Neural crest cell (in vitro differentiated cells): Measurements from ENCODE around the gene MYCT1. TPM values are rescaled to one million over a fixed set of nuclear protein-coding genes. Genes with fewer than 3 reads are reported as not detected.
"Not testable (repeated sequence)": the region's sequence is repeated elsewhere in the genome, so short reads cannot be mapped to it uniquely, and the experiment has no call there.

Source experiments
- DNase-seq: peaks from one replicate; pipeline ENCODE4 v3.0.0; 2021; ENCODE audit warnings: low read depth, mixed read lengths, low spot score
- H3K27ac Mint-ChIP-seq: one replicate; pipeline ENCODE4 v1.8.0; 2021; ENCODE audit warnings: mild to moderate bottlenecking, mixed read lengths; ENCODE audit not compliant: unreplicated experiment
- H3K27me3 Mint-ChIP-seq: 2 replicates; pipeline ENCODE4 v1.8.0; 2021; ENCODE audit warnings: low read depth, mild to moderate bottlenecking, mixed read lengths
- H3K36me3 Mint-ChIP-seq: 2 replicates; pipeline ENCODE4 v1.8.0; 2021; ENCODE audit warnings: low read depth, mild to moderate bottlenecking, mixed read lengths
- H3K4me1 Mint-ChIP-seq: 2 replicates; pipeline ENCODE4 v1.8.0; 2021; ENCODE audit warnings: mixed read lengths
- H3K4me3 Mint-ChIP-seq: one replicate; pipeline ENCODE4 v1.8.0; 2021; ENCODE audit warnings: mild to moderate bottlenecking, mixed read lengths
- H3K9me3 Mint-ChIP-seq: 2 replicates; pipeline ENCODE4 v1.8.0; 2021; ENCODE audit warnings: mixed read lengths
- total RNA-seq: library from RNA; stranded (reverse); gene quantifications from 2 replicates; pipeline ENCODE4 v1.2.1, GENCODE V29; 2021
- TF ChIP-seq, protein P1 (sequence below): fragments of 200-600 bp; sonication (generic); conservative IDR thresholded peaks from 2 replicates; pipeline ENCODE4 v1.5.0; 2021; ENCODE audit warnings: antibody characterized with exemption, mild to moderate bottlenecking

MYCT1 gene
- total RNA-seq, 1 donor from 2014 or later, result not detected

DNA sequence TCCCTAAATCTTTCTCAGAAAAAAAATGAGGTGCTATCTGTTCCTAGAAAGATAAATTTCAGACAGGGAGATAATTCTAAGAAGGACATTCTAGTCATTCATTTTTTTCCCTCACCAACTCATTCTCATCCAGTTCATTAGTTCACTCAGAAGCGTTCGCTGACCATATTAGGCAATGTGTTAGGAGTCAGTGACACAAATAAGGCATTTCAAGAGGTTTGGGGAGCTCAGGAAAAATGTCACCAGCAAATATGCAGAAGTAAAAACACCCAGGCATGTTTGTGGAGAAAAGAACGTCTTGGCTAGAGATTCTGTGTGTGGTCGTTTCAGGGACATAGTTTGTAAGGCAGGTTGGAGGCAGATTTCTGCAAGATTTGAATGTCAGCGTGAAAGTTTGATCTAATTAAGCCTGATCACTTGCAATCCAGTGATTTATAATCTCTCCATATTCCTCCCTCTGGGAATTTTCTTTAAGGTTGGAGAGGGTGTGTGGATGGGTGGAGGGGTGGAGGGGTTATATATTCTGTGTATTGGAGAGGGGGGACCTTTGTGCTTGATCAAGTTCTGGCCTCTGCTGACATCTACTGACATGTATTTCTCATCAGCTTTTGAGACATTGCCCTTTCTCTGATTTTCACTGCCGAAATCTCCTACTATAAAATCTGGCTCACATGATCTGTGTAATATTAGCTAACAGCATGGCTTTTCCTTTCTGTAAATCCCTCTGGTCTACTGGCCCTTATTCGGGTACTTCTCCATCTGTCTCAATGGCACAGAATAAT lies 3.6 kb downstream of the MYCT1 start:
- no peaks in the 10 kb centered on the region for H3K4me1 Mint-ChIP-seq
- DNase-seq, result no peak
- H3K27ac Mint-ChIP-seq, result no peak overlapping the region
- H3K27me3 Mint-ChIP-seq, result peaks cover 2% of the 10 kb centered on the region
- H3K4me3 Mint-ChIP-seq, result no peak overlapping the region
- no peaks in the 10 kb centered on the region for H3K9me3 Mint-ChIP-seq
- TF ChIP-seq, protein P1, sequence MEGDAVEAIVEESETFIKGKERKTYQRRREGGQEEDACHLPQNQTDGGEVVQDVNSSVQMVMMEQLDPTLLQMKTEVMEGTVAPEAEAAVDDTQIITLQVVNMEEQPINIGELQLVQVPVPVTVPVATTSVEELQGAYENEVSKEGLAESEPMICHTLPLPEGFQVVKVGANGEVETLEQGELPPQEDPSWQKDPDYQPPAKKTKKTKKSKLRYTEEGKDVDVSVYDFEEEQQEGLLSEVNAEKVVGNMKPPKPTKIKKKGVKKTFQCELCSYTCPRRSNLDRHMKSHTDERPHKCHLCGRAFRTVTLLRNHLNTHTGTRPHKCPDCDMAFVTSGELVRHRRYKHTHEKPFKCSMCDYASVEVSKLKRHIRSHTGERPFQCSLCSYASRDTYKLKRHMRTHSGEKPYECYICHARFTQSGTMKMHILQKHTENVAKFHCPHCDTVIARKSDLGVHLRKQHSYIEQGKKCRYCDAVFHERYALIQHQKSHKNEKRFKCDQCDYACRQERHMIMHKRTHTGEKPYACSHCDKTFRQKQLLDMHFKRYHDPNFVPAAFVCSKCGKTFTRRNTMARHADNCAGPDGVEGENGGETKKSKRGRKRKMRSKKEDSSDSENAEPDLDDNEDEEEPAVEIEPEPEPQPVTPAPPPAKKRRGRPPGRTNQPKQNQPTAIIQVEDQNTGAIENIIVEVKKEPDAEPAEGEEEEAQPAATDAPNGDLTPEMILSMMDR, result no peak
- no peaks in the 10 kb centered on the region for H3K36me3 Mint-ChIP-seq

DNA sequence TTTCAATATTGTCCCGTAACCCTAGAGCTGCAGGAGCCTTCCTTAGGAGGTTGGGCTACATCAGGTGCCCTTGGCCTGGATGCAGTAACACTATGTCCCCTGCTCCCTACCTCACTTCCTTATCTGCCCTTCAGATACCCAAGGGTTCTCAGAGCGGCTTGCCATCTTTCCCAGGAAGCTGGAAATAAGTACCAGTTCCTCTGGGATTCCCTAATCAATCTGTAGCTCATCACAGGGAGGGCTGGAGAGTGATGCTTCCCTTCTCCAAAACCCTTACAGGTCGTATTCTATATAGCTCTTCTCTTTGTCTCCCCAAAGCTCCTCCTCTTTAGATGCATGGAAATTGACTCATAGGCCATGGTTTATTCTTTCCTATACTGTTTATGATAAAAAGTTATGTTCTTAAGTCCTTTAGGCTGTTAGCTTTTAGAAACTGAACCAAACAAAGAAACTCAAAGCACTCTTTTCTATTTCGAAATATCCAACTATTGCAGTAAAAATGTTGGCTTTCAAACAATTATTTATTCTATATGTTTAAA lies 4.2 kb downstream of the MYCT1 start:
- H3K9me3 Mint-ChIP-seq, result no peaks in the 10 kb centered on the region
- H3K27ac Mint-ChIP-seq, result no peak overlapping the region
- no peaks in the 10 kb centered on the region for H3K36me3 Mint-ChIP-seq
- TF ChIP-seq, protein P1, result no peak
- no peak for DNase-seq
- H3K4me3 Mint-ChIP-seq, result no peak overlapping the region
- H3K4me1 Mint-ChIP-seq, result no peaks in the 10 kb centered on the region
- peaks cover 2% of the 10 kb centered on the region for H3K27me3 Mint-ChIP-seq

DNA sequence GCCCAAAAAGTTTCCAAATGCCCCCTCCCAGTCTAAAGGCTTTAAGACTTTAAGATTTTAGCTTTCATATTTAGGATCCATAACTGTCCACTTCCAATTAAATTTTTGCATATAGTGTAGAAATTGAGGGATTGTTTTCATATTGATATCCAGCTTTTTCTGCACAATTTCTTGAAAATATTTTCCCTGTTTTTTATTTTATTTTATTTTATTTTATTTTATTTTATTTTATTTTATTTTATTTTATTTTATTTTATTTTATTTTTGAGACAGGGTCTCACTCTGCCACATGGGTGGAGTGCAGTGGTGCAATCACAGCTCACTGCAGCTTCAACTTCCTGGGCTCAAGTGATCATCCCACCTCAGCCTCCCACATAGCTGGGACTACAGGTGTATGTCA lies 6.1 kb downstream of the MYCT1 start:
- not testable (repeated sequence) for H3K4me3 Mint-ChIP-seq, H3K36me3 Mint-ChIP-seq, H3K4me1 Mint-ChIP-seq, H3K27ac Mint-ChIP-seq, H3K27me3 Mint-ChIP-seq, DNase-seq, H3K9me3 Mint-ChIP-seq

DNA sequence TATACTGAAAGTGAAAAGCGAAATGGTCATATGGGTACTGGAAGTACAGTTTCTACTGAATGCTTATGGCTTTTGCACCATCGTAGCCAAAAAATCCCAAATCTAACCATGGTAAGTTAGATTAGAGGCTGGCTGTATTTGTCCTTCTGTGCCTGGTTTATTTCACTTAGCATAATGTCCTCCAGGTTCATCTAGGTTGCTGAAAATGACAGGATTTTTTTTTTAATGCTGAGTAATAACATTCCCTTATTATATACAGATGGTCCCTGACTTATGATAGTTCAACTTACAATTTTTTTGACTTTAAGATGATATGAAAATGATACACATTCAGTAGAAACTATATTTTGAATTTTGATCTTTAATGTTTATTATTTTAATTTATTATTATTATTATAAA lies 7.6 kb downstream of the MYCT1 start:
- TF ChIP-seq, protein P1, result no peak
- Mint-ChIP-seq H3K27ac (no peak overlapping the region), H3K4me1 (no peaks in the 10 kb centered on the region), H3K9me3 (peaks cover 4% of the 10 kb centered on the region), H3K4me3 (no peak overlapping the region), H3K36me3 (no peaks in the 10 kb centered on the region), H3K27me3 (no peaks in the 10 kb centered on the region)
- no peak for DNase-seq

- TF ChIP-seq, protein P1, result no peak
- Mint-ChIP-seq H3K27me3 (peaks cover 2% of the 10 kb centered on the region), H3K36me3 (no peaks in the 10 kb centered on the region), H3K4me3 (no peak overlapping the region), H3K4me1 (no peaks in the 10 kb centered on the region), H3K9me3 (peaks cover 3% of the 10 kb centered on the region), H3K27ac (no peak overlapping the region)
- DNase-seq, result no peak
Observed at GRCh38 chr6:152716322-152716721, 18.6 kb downstream of the MYCT1 start.

DNA sequence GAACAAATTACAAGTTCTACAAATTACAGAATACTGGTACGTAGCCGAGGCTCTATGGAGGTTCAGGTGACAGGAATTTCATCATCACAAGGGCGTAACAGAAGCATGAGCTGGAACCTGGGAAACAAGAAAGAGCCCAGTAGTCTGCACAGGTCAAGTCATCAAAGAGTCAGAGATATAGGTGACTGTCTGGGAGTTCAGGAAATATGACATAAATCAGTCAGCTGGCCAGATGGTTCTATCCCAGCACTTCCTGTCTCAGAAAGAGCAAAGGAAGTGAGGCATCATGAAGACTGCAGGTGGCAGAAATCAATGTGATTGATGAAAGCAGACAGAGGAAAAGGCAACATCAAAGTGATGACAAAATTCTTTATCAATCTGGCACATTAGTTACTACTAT lies 23.3 kb downstream of the MYCT1 start:
- peaks cover 6% of the 10 kb centered on the region for H3K27me3 Mint-ChIP-seq
- H3K36me3 Mint-ChIP-seq, result no peaks in the 10 kb centered on the region
- DNase-seq, result no peak
- no peaks in the 10 kb centered on the region for H3K4me1 Mint-ChIP-seq
- H3K27ac Mint-ChIP-seq, result no peak overlapping the region
- TF ChIP-seq, protein P1, result no peak
- no peaks in the 10 kb centered on the region for H3K9me3 Mint-ChIP-seq
- H3K4me3 Mint-ChIP-seq, result no peak overlapping the region
